HepG2 (cell line): ENCODE results near the gene EPB41. TPM values are rescaled to one million over a fixed set of nuclear protein-coding genes. Genes with fewer than 3 reads are reported as not detected.

Source experiments
- CBX1 ChIP-seq: IDR thresholded peaks from one replicate; pipeline ENCODE4 v1.6.1; 2016; ENCODE audit warnings: antibody characterized with exemption, low read depth
- CENPBD1 ChIP-seq: sonication (generic); formaldehyde crosslinking; IDR thresholded peaks from 2 replicates; pipeline ENCODE4 v1.8.0; 2022; ENCODE audit warnings: missing genetic modification reagents, low read depth, mild to moderate bottlenecking, borderline replicate concordance
- ERF ChIP-seq: IDR thresholded peaks from 2 replicates; pipeline ENCODE4 v1.6.1; 2018; ENCODE audit warnings: missing biosample characterization, missing genetic modification reagents
- HNRNPLL ChIP-seq: fragments of 200-400 bp; formaldehyde crosslinking; IDR thresholded peaks from 2 replicates; pipeline ENCODE4 v1.6.1; 2017; ENCODE audit warnings: mild to moderate bottlenecking, low read depth, low read length; ENCODE audit not compliant: poor library complexity, severe bottlenecking
- HOXA9 ChIP-seq: sonication (generic); formaldehyde crosslinking; IDR thresholded peaks from 2 replicates; pipeline ENCODE4 v1.8.1; 2022; ENCODE audit warnings: missing genetic modification reagents, mild to moderate bottlenecking, moderate library complexity, borderline replicate concordance
- MYNN ChIP-seq: sonication (generic); formaldehyde crosslinking; IDR thresholded peaks from 2 replicates; pipeline ENCODE4 v1.4.0; 2020; ENCODE audit warnings: mild to moderate bottlenecking, low read depth, missing genetic modification reagents
- NBN ChIP-seq: fragments of 450-650 bp; conservative IDR thresholded peaks from 2 replicates; pipeline ENCODE4 v1.6.1; 2017
- NFKB2 ChIP-seq: sonication (generic); formaldehyde crosslinking; IDR thresholded peaks from 2 replicates; pipeline ENCODE4 v1.4.0; 2020; ENCODE audit warnings: missing genetic modification reagents, borderline replicate concordance
- ONECUT2 ChIP-seq: sonication (generic); formaldehyde crosslinking; IDR thresholded peaks from 2 replicates; pipeline ENCODE4 v1.4.0; 2020; ENCODE audit warnings: missing genetic modification reagents
- PAF1 ChIP-seq: IDR thresholded peaks from 2 replicates; pipeline ENCODE4 v1.6.1; 2016; ENCODE audit warnings: missing genetic modification reagents, missing compliant biosample characterization
- PCBP2 ChIP-seq: fragments of 200-400 bp; formaldehyde crosslinking; optimal IDR thresholded peaks from 2 replicates; pipeline ENCODE3; 2018; ENCODE audit warnings: low read length, low read depth; ENCODE audit not compliant: poor library complexity, severe bottlenecking
- POLR2A ChIP-seq, 2 experiments: IDR thresholded peaks; 2 replicates each; pipeline ENCODE4 v1.6.1; 2011; ENCODE audit warnings: low read depth in 2 of 2, low read length in 2 of 2, mild to moderate bottlenecking in 1 of 2, moderate library complexity in 1 of 2; ENCODE audit not compliant: insufficient read depth in 1 of 2
- SMAD1 ChIP-seq: sonication (generic); formaldehyde crosslinking; IDR thresholded peaks from 2 replicates; pipeline ENCODE4 v1.4.0; 2020; ENCODE audit warnings: missing genetic modification reagents, low read depth, mild to moderate bottlenecking, borderline replicate concordance
- SRSF4 ChIP-seq: fragments of 200-400 bp; formaldehyde crosslinking; IDR thresholded peaks from one replicate; pipeline ENCODE4 v1.6.1; 2018; ENCODE audit warnings: mild to moderate bottlenecking, low read depth, low read length, moderate library complexity; ENCODE audit not compliant: poor library complexity, severe bottlenecking
- SYNCRIP ChIP-seq: fragments of 200-400 bp; formaldehyde crosslinking; IDR thresholded peaks from 2 replicates; pipeline ENCODE4 v1.6.1; 2018; ENCODE audit warnings: mild to moderate bottlenecking, low read depth, low read length; ENCODE audit not compliant: insufficient read depth
- YY1 ChIP-seq: IDR thresholded peaks from 2 replicates; pipeline ENCODE4 v1.6.1; 2011; ENCODE audit warnings: low read length, low read depth, moderate library complexity, mild to moderate bottlenecking; ENCODE audit not compliant: insufficient read depth, insufficient replicate concordance
- ZBTB38 ChIP-seq: sonication (generic); formaldehyde crosslinking; IDR thresholded peaks from 2 replicates; pipeline ENCODE4 v1.5.1; 2020; ENCODE audit warnings: mild to moderate bottlenecking, missing genetic modification reagents
- ZFP1 ChIP-seq: IDR thresholded peaks from 2 replicates; pipeline ENCODE4 v1.6.1; 2016
- ZFP36L2 ChIP-seq: sonication (generic); formaldehyde crosslinking; IDR thresholded peaks from 2 replicates; pipeline ENCODE4 v1.4.0; 2020; ENCODE audit warnings: missing genetic modification reagents
- ZNF12 ChIP-seq: sonication (generic); formaldehyde crosslinking; IDR thresholded peaks from 2 replicates; pipeline ENCODE4 v1.5.0; 2020; ENCODE audit warnings: missing genetic modification reagents
- ZNF230 ChIP-seq: sonication (generic); formaldehyde crosslinking; IDR thresholded peaks from 2 replicates; pipeline ENCODE4 v1.4.0; 2020; ENCODE audit warnings: mild to moderate bottlenecking, missing genetic modification reagents
- ZNF24 ChIP-seq: fragments of 450-650 bp; IDR thresholded peaks from 2 replicates; pipeline ENCODE4 v1.6.1; 2017; ENCODE audit warnings: antibody characterized with exemption, mild to moderate bottlenecking
- ZNF367 ChIP-seq: sonication (generic); formaldehyde crosslinking; IDR thresholded peaks from 2 replicates; pipeline ENCODE4 v1.4.0; 2020; ENCODE audit warnings: missing genetic modification reagents, borderline replicate concordance
- ZNF441 ChIP-seq: sonication (generic); formaldehyde crosslinking; IDR thresholded peaks from 2 replicates; pipeline ENCODE4 v1.7.0; 2021; ENCODE audit warnings: missing genetic modification reagents, borderline replicate concordance
- ZNF543 ChIP-seq: sonication (generic); formaldehyde crosslinking; IDR thresholded peaks from 2 replicates; pipeline ENCODE4 v1.4.0; 2020; ENCODE audit warnings: mild to moderate bottlenecking, missing genetic modification reagents
- ZNF691 ChIP-seq: sonication (generic); formaldehyde crosslinking; IDR thresholded peaks from 2 replicates; pipeline ENCODE4 v1.4.0; 2020; ENCODE audit warnings: missing genetic modification reagents, low read depth, mild to moderate bottlenecking, borderline replicate concordance
- ZNF7 ChIP-seq: IDR thresholded peaks from 2 replicates; pipeline ENCODE4 v1.6.1; 2016; ENCODE audit warnings: missing biosample characterization, missing genetic modification reagents
- ZNF713 ChIP-seq: sonication (generic); formaldehyde crosslinking; IDR thresholded peaks from 2 replicates; pipeline ENCODE4 v1.4.0; 2020; ENCODE audit warnings: mild to moderate bottlenecking, missing genetic modification reagents
- ZSCAN12 ChIP-seq: sonication (generic); formaldehyde crosslinking; IDR thresholded peaks from 2 replicates; pipeline ENCODE4 v1.9.0; 2021; ENCODE audit warnings: mild to moderate bottlenecking, missing genetic modification reagents
- polyA plus RNA-seq, 8 experiments: library from polyadenylated mRNA; depleted of rRNA in 3 of 8; stranded (reverse) in 7 of 8; unstranded in 1 of 8; fragments of >200 nt; fragmentation: Illumina TruSeq in 4 of 8; extraction: Trizol in 4 of 8; gene quantifications; 2 replicates each; pipeline versions ENCODE4 v1.2.1 to v1.2.3, GENCODE V29; 2011 to 2016; ENCODE audit warnings: low read depth in 4 of 8, missing spikeins in 1 of 8, mixed read lengths in 1 of 8; ENCODE audit not compliant: insufficient read depth in 1 of 8
- total RNA-seq, 5 experiments: library from RNA; depleted of rRNA; stranded (reverse); fragments of >200 nt; fragmentation: Illumina TruSeq; extraction: Trizol; gene quantifications; 2 replicates each; pipeline ENCODE4 v1.2.3, GENCODE V29; 2016; ENCODE audit warnings: low read depth in 1 of 5

EPB41 gene
- total and polyA plus RNA-seq, 2 of the 13 experiments (the other 11 are each of a cell fraction or from before 2014, with no cell fraction given) = 34.5 to 46.7 TPM

- TF ChIP-seq CENPBD1 (CRISPR knock-in tag) = no peak
- TF ChIP-seq ZNF713 (CRISPR knock-in tag) = no peak
- TF ChIP-seq ZFP1 (CRISPR knock-in tag) = no peak
- TF ChIP-seq SYNCRIP = no peak
- no peak; the same call in 1 of the 2 replicates for TF ChIP-seq ZNF230 (CRISPR knock-in tag)
- no peak for TF ChIP-seq ZSCAN12 (CRISPR knock-in tag)
- no peak for TF ChIP-seq ZNF12 (CRISPR knock-in tag)
- TF ChIP-seq NBN = no peak
- TF ChIP-seq ZNF367 (CRISPR knock-in tag) = no peak
- TF ChIP-seq SRSF4 = no peak
- TF ChIP-seq ZNF24 = no peak
- TF ChIP-seq YY1 = peak; percentile 46
- no peak for TF ChIP-seq ZBTB38
- 0 out of 2 replicates have a peak, but pooled peaks have one; percentile 21 for TF ChIP-seq SMAD1 (CRISPR knock-in tag)
- no peak for TF ChIP-seq ZFP36L2 (CRISPR knock-in tag)
- no peak for TF ChIP-seq ERF (CRISPR knock-in tag)
- no peak for TF ChIP-seq ZNF7
- TF ChIP-seq HNRNPLL = peak; percentile 47
- TF ChIP-seq HOXA9 = no peak
- TF ChIP-seq ZNF441 (CRISPR knock-in tag) = no peak; the same call in 1 of the 2 replicates
- no peak; the same call in 1 of the 2 replicates for TF ChIP-seq MYNN (CRISPR knock-in tag)
- no peak for TF ChIP-seq ONECUT2 (CRISPR knock-in tag)
- TF ChIP-seq CBX1 = no peak
- TF ChIP-seq PAF1 (CRISPR knock-in tag) = no peak
- TF ChIP-seq NFKB2 = no peak
- no peak for TF ChIP-seq ZNF691 (CRISPR knock-in tag)
- TF ChIP-seq POLR2A (IDR thresholded peaks at IDR 0.05; ENCODE audit: insufficient read depth in 1 of 2, low read depth in 2 of 2, low read length in 2 of 2) = peak in 1 of 2 experiments; percentile 69; a peak in 2 of 4 replicates
- TF ChIP-seq ZNF543 (CRISPR knock-in tag) = no peak
- no peak for TF ChIP-seq PCBP2
These were observed at the start of gene EPB41 (continued) for GRCh38 chr1:28914228-28915030.
